Hepatocyte (in vitro differentiated cells): ENCODE data around the gene TBC1D21.

ENCODE experiments used
- CTCF ChIP-seq: fragments of 200-600 bp; sonication (generic); IDR thresholded peaks from 2 replicates; pipeline ENCODE4 v1.5.1; 2016; ENCODE audit warnings: antibody characterized with exemption, mild to moderate bottlenecking; ENCODE audit not compliant: poor library complexity
- EZH2 ChIP-seq: fragments of 200-600 bp; sonication (generic); IDR thresholded peaks from 2 replicates; pipeline ENCODE4 v1.6.1; 2016; ENCODE audit warnings: antibody characterized with exemption, mild to moderate bottlenecking, borderline replicate concordance

- TF ChIP-seq CTCF (no peak), EZH2 (no peak)
These were observed 37.3 kb downstream of the TBC1D21 start for GRCh38 chr15:73910522-73911303.
